ENCODE measurements around the gene FUT7. TPM values are rescaled to one million over a fixed set of nuclear protein-coding genes. Genes with fewer than 3 reads are reported as not detected.

FUT7 gene
- total RNA-seq, 1 experiment from 2014 or later, result 0.12 TPM

GRCh38 chr9:136995362-136995761 lies 36.5 kb downstream of the FUT7 start:
- peaks cover 4% of the 10 kb centered on the region for H3K4me1 Mint-ChIP-seq (ENCODE audit: insufficient read depth, unreplicated experiment)
- no TSS peak for BruUV-seq (replicated peaks)

GRCh38 chr9:136994888-136995230 lies 37.0 kb downstream of the FUT7 start:
- no peak overlapping the region for H3K4me3 Mint-ChIP-seq (ENCODE audit: unreplicated experiment)
- BruUV-seq (replicated peaks), result no TSS peak
- ChIA-PET CTCF (no interaction called here), POLR2A (no interaction called here)
- TF ChIP-seq CTCF (IDR thresholded peaks at IDR 0.05; ENCODE audit: unreplicated experiment), result no peak
- intact Hi-C loops (cut with micrococcal nuclease), result no loop called here
- peaks cover 12% of the 10 kb centered on the region for H3K36me3 Mint-ChIP-seq (ENCODE audit: insufficient read depth, unreplicated experiment)
- peaks cover 4% of the 10 kb centered on the region for H3K4me1 Mint-ChIP-seq (ENCODE audit: insufficient read depth, unreplicated experiment)
- H3K9me3 Mint-ChIP-seq (ENCODE audit: unreplicated experiment), result no peaks in the 10 kb centered on the region
- DNase-seq (ENCODE audit: unreplicated experiment), result no peak
- H3K27ac Mint-ChIP-seq (ENCODE audit: low read depth, unreplicated experiment), result no peak overlapping the region
- no peaks in the 10 kb centered on the region for H3K27me3 Mint-ChIP-seq (ENCODE audit: insufficient read depth, unreplicated experiment)

More at GRCh38 chr9:136995362-136995761, 36.5 kb downstream of the FUT7 start:
- H3K9me3 Mint-ChIP-seq (ENCODE audit: unreplicated experiment), result no peaks in the 10 kb centered on the region
- no peak for DNase-seq (ENCODE audit: unreplicated experiment)
- ChIA-PET CTCF (interaction anchor here (0.9 kb wide), 1 partner anchor 34 kb away, joined by 4 read pairs; no protein-coding TSS in a partner anchor), POLR2A (interaction anchor here (0.6 kb wide), 2 partner anchors 111 to 174 kb away, joined by 3 read pairs; no protein-coding TSS in a partner anchor)
- intact Hi-C loops (cut with micrococcal nuclease), result no loop called here
- no peak overlapping the region for H3K27ac Mint-ChIP-seq (ENCODE audit: low read depth, unreplicated experiment)
- no peak overlapping the region for H3K4me3 Mint-ChIP-seq (ENCODE audit: unreplicated experiment)
- H3K36me3 Mint-ChIP-seq (ENCODE audit: insufficient read depth, unreplicated experiment), result peaks cover 12% of the 10 kb centered on the region
- TF ChIP-seq CTCF (IDR thresholded peaks at IDR 0.05; ENCODE audit: unreplicated experiment), result no peak
- H3K27me3 Mint-ChIP-seq (ENCODE audit: insufficient read depth, unreplicated experiment), result no peaks in the 10 kb centered on the region

GRCh38 chr9:136994180-136994887 lies 37.6 kb downstream of the FUT7 start:
- H3K4me3 Mint-ChIP-seq (ENCODE audit: unreplicated experiment), result peak overlapping the region; percentile 82
- peaks cover 4% of the 10 kb centered on the region for H3K4me1 Mint-ChIP-seq (ENCODE audit: insufficient read depth, unreplicated experiment)
- POLR2A ChIA-PET, result interaction anchor here (0.7 kb wide), 1 partner anchor 45 kb away, joined by 3 read pairs; no protein-coding TSS in a partner anchor
- TF ChIP-seq CTCF (IDR thresholded peaks at IDR 0.05; ENCODE audit: unreplicated experiment), result no peak
- peaks cover 12% of the 10 kb centered on the region for H3K36me3 Mint-ChIP-seq (ENCODE audit: insufficient read depth, unreplicated experiment)
- no peaks in the 10 kb centered on the region for H3K27me3 Mint-ChIP-seq (ENCODE audit: insufficient read depth, unreplicated experiment)
- CTCF ChIA-PET, result no interaction called here
- BruUV-seq (replicated peaks), result no TSS peak
- DNase-seq (ENCODE audit: unreplicated experiment), result no peak
- no peak overlapping the region for H3K27ac Mint-ChIP-seq (ENCODE audit: low read depth, unreplicated experiment)
- H3K9me3 Mint-ChIP-seq (ENCODE audit: unreplicated experiment), result no peaks in the 10 kb centered on the region
- intact Hi-C loops (cut with micrococcal nuclease), result no loop called here

- Mint-ChIP-seq H3K27ac (ENCODE audit: low read depth, unreplicated experiment) (peak overlapping the region; percentile 81), H3K27me3 (ENCODE audit: insufficient read depth, unreplicated experiment) (no peaks in the 10 kb centered on the region), H3K36me3 (ENCODE audit: insufficient read depth, unreplicated experiment) (peaks cover 12% of the 10 kb centered on the region), H3K9me3 (ENCODE audit: unreplicated experiment) (no peaks in the 10 kb centered on the region), H3K4me3 (ENCODE audit: unreplicated experiment) (peak overlapping the region; percentile 82), H3K4me1 (ENCODE audit: insufficient read depth, unreplicated experiment) (peaks cover 4% of the 10 kb centered on the region)
- ChIA-PET POLR2A (interaction anchor here (0.8 to 2.0 kb wide), 5 partner anchors 21 to 137 kb away, joined by 3 to 9 read pairs (median 5); no protein-coding TSS in a partner anchor), CTCF (interaction anchor here (0.6 to 2.1 kb wide), 4 partner anchors 36 to 822 kb away, joined by 3 to 7 read pairs (median 4); no protein-coding TSS in a partner anchor)
- no peak for TF ChIP-seq CTCF (IDR thresholded peaks at IDR 0.05; ENCODE audit: unreplicated experiment)
- TSS peak; percentile 82 for BruUV-seq (replicated peaks)
- intact Hi-C loops (cut with micrococcal nuclease), result loop anchor here (1.0 kb wide), 1 partner anchor 45 kb away; no protein-coding TSS in a partner anchor
- no peak for DNase-seq (ENCODE audit: unreplicated experiment)
Observed at GRCh38 chr9:136992819-136993369, 39.0 kb downstream of the FUT7 start.
